LNCAP (cell line): Measurements from ENCODE around the gene SPTB.

Source experiments
- TF ChIP-seq, protein P1 (sequence below): fragments of 450-650 bp; IDR thresholded peaks from 2 replicates; pipeline ENCODE4 v1.5.1; 2017; ENCODE audit warnings: mild to moderate bottlenecking

Gene SPTB

DNA sequence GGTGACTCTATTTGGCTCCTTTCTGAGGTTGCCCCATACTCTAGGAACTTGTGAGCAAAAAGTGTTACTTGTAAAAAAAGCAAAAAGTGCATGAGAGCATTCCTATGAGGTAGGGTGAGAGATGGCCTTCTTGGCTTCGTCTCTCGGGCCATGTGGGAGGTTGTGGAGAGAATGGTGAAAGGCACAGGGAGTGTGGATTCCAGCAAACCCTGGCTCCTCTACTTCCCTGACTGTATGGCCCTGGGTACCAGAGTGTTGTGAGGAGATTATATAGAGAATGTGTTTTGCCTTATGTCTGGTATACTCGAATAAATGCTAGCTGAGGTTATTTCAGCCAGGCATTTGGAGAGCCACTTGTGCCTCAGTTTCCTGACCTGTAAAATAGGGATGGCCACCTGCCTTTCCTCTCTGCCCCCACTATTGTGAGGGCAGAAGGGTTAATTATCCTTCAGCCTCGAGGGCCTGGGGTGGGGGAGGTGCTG is 164.5 kb downstream of the SPTB start:
- TF ChIP-seq, protein P1, sequence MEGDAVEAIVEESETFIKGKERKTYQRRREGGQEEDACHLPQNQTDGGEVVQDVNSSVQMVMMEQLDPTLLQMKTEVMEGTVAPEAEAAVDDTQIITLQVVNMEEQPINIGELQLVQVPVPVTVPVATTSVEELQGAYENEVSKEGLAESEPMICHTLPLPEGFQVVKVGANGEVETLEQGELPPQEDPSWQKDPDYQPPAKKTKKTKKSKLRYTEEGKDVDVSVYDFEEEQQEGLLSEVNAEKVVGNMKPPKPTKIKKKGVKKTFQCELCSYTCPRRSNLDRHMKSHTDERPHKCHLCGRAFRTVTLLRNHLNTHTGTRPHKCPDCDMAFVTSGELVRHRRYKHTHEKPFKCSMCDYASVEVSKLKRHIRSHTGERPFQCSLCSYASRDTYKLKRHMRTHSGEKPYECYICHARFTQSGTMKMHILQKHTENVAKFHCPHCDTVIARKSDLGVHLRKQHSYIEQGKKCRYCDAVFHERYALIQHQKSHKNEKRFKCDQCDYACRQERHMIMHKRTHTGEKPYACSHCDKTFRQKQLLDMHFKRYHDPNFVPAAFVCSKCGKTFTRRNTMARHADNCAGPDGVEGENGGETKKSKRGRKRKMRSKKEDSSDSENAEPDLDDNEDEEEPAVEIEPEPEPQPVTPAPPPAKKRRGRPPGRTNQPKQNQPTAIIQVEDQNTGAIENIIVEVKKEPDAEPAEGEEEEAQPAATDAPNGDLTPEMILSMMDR: no peak

DNA sequence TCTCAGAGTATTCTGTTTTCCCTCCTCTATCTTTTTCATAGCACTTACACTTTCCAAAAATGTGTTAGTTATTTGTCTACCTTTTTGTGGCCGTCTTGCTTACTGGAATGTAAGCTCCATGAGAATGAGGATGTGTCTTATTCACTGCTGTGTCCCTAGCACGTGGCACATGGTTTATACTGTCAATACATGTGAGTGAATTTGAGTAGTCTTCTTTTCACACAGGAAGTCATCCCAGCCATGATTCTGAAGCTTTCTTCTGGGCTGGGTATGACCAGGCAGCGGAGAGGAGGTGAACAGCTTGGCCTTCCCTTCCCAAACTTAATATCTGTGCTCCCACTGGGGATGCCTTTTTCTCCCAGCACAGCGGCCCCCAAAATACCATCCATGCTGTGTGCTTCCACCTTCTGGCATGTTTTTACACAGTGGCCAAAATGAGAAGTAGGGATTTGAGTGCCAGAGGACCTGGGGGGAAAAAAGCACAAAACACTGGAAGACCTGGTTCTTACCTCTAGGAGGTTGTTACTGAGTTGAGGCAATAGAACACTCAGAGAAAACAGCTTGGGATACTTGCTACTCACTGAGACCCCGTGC is 165.2 kb downstream of the SPTB start:
- TF ChIP-seq, protein P1: no peak

DNA sequence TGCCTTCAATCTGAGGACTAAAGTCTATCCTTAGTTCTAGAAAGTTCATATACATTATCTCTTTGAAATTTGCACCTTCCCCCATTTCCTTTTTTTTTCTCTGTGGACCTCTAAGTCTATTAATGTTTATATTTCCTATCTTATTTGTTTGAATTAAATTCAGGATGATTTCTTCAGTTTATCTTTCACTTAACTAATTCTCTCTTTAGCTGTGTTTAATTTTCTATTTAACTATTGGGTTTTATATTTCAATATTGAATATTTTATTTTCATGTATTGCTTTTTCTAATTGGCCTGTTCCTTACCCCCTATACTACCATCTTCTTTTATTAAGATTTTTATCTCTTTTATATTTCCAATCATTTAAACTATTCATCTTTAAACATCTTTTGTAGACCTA is 166.0 kb downstream of the SPTB start:
- TF ChIP-seq, protein P1: no peak

DNA sequence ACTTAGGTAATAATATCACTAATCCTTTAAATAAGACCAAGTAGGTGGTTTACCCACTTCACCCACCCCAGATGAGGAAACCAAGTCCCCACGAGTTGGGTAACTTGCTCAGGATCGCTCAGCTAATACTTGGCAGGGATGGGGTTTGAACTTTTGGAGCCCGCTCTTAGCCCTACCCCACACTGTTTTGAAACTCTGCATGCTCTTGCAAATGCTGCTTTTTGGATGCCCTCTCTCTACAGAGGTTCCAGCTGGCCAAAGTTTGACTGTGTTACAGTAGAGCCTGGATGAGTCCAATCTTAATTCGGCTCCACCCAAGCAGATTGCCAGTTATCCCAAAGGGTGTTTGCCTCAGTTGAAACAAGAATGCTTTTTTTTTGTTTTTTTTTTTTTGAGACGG is 168.7 kb downstream of the SPTB start:
- TF ChIP-seq, protein P1: no peak

DNA sequence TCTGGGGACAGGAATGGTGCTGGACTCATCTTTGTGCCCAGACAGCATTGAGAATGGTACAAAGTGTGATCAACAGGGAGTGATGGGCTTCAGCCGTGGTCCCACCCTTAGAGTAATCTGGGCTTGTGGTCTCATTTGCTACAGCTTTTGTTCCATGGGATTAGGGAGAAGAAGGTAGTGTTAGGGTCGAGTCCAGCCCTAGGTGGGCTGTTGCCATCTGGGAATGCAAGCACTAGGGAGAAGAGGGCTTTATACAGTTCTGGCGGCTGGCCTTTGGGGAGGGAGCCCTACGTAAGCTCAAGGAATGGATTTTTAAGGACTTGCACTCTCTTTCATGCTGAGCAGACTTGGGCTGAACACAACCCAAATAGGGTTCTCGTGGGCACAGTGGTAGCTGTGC is 170.6 kb downstream of the SPTB start:
- TF ChIP-seq, protein P1: no peak

DNA sequence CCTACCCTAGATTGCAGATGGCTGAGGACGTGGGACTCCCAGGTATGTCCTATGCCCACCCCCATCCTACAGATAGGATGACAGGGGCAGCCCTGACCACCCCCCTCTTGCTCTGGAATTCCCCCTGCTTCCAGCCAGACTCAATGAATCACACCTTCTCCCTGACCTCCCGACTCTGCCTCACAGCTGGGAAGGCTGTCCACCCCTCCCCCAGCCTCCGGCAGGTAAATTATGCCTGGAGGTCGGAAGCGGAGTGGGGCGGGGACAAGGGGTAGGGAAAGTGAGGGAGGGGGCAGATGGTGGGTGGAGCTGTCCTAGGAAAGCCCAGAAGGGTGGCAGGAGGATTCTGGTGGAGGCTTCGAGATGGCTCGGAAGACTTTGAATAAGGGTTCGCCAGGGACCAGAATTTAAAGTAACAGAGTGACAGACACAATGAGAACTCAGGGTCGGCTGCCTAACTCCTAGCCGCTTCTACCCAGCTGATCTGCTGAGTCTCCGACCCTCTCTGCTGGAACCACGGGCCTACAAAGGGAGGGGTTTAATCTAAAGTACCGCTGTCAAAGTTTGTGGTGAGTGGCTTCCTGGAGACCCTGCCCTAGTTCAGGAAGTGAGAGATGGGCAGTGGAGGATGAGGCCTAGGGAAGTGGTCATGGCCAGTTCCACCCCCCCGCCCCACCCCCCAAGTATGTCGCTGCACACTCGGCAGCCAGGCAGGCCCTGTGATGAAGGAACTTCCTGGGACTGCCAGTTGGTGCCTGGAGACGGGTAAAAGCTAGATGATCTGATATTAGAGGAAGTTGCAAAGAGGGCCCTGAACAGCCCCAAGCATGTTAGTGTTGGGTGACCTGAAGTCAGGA is 171.3 kb downstream of the SPTB start:
- TF ChIP-seq, protein P1: no peak

DNA sequence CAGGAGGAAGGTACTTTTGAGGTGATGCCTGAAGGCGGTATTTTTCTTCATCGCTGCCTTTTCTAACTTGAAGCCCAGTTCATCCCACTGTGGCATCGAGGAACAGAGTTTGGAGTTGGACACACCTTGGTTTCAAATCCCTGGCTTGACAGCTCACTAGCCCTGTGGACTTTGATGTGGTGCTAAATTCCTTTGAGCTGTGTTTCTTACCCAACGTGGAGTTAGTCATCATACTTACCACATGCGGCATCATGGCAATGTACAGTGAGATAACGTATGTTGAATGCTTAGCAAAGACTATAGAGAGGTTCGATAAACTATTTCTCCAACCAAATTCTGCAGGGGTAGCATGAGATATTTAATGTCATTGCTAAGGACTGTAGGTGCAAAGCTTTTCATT is 172.0 kb downstream of the SPTB start:
- TF ChIP-seq, protein P1: no peak
